GM19324 (cell line): ENCODE data around the gene CBR3.

Experiments
- ATAC-seq: cut with Tn5 transposase; IDR thresholded peaks from one replicate; pipeline ENCODE4 v1.9.1; 2021; ENCODE audit warnings: mild to moderate bottlenecking, moderate library complexity; ENCODE audit not compliant: unreplicated experiment, low FRiP score

The CBR3 gene

DNA sequence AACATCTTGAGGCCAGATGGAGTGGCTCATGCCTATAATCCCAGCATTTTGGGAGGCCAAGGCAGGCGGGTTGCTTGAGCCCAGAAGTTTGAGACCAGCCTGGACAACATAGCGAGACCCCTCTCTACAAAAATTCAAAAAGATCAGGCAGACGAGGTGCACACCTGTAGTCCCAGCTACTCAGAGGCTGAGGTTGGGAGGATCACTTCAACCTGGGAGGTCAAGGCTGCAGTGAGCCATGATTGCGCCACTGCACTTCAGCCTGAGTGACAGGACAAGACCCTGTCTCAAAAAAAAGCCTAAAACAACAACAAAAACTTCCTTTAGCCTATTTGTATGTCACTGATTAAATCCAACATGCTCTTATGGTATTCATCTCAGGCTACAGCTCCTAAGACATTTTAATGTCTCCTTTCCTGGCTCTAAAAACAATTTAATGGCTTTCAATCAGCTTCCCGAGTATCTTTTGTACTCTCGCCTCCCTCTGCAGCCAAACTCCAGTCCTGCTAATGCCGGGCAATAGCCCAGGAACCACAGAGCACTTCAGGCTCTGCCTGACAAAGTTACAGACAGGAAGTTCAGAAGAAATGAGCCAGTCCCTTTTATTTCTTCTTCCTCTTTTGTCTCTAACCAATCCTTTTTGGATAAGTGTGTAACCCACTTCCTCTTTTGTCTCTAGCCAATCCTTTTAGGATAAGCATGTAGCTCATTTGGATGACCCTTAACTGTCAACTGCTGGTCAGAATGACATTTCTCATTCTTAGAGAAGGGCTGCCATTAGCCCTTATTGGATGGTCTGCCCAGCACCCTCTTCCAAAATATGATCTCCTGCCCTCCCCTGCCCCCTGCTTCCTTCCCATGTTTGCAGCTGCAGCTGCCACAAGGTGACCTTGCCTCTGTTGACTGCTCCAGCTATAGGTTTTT, 15.2 kb downstream of the CBR3 start:
- ATAC-seq: peak; percentile 51

- ATAC-seq: no peak
These were observed 20.9 kb downstream of the CBR3 start for GRCh38 chr21:36155603-36156338.

DNA sequence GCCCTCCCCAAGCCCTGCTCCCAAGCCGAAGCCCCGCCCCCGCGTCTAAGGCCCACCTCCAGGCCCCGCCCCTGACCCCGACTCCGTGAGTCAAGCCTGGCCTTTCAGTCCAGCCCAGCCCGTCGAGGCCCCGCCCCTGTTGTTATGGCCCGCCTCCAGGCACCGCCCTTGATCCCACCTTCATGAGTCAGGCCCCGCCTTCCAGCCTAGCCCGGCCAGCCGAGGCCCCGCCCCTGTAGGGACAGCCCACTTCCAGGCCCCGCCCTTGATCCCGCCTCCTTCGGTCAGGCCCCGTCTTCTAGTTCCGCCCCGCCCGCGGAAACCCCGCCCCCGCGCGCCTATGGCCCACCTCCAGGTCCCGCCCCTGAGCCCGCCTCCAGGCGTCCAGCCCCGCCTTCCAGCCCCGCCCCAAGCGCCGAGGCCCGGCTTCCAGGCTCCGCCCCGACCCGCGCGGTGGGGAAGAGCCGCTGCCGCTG, 21.5 kb downstream of the CBR3 start:
- ATAC-seq: peak; percentile 93

- peak; percentile 33 for ATAC-seq
These were observed 22.2 kb downstream of the CBR3 start, which contains the start of gene DOP1B for GRCh38 chr21:36156815-36157670. TSS of gene DOP1B (plus strand) at chr21:36156824. CDS start at chr21:36164734, 7,910 bp downstream.

- ATAC-seq: no peak
These were observed 24.6 kb downstream of the CBR3 start for GRCh38 chr21:36159356-36159921.

DNA sequence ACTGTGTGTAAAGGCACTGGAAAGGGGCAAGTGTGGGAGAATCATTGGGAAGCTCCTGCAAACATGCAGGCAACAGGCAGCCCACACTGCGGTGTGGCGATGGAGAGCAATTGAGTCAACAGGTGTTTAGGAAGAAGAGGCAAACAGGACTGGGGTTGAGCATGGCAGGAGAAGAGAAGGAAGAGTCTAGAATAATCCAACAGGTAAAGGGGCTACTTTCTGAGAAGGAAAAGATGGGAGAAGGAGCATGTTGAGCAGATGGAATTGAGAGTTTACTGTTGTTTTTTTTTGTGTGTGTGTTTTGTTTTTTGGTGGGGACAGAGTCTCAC, 25.9 kb downstream of the CBR3 start:
- ATAC-seq: no peak

- no peak for ATAC-seq
These were observed 27.8 kb downstream of the CBR3 start for GRCh38 chr21:36162631-36163030.

DNA sequence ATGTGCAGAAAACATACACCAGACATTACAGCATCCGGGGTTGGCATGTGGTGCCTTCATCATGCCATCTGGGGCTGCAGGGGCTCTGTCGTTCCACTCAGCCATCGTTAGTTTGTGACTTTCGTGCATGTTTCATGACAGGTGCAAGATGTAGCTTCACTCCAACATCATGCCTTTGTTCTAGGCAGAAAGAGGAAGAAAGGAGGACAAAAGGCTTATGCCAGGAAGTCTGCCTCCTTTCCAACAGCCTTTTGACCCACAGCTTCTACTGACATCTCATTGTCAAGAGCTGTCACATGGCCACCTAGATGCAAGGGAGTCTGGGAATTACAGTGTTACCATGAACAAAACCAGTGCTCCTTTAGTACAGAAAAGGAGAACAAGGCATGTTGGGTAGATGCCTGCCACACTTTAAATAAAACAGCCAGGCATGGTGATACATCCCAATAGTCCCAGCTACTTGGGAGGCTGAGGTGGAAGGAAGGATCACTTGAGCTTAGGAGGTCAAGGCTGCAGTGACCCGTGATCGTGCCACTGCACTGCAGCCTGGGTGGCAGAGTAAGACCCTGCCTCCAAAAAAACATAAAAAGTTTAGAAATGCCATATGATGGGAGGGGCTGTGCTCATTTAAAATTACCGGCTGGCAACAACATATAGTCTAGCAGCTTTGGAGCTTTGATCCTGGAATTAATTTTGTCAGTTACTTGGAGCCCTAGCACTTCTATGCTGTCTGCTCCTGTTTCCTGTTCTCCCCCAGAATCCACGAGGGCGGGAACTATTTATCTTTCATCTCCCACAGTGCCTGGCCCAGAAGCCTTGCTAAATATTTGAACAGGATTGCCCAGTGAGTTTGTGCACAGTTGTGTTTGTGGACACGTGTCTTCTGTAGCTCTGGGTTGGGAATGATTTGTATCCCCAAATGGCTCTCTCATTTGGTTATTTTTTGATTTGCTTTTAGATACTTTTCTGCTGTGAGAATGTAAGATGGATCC, 29.2 kb downstream of the CBR3 start:
- ATAC-seq: no peak

GRCh38 chr21:36165356-36165755, 30.5 kb downstream of the CBR3 start:
- no peak for ATAC-seq

DNA sequence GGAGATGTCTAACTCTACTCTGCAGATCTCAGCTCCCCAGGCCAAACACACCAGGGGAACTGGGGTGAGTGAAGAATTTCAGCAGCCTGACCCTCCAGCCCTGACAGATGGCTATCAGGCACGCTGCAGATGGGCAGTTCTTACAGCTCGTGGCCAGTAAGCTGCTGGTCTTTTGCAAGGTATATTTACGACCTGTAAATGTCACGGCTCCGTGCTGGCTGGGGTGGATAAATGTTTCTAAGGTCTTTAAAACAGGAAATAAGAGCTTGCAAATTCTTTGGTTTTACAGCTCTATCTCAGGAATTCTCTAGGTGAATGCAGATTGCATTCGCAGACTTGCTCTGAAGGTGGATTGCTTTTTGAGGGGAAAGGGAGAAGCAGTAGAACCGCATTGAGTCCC, 31.8 kb downstream of the CBR3 start:
- no peak for ATAC-seq

DNA sequence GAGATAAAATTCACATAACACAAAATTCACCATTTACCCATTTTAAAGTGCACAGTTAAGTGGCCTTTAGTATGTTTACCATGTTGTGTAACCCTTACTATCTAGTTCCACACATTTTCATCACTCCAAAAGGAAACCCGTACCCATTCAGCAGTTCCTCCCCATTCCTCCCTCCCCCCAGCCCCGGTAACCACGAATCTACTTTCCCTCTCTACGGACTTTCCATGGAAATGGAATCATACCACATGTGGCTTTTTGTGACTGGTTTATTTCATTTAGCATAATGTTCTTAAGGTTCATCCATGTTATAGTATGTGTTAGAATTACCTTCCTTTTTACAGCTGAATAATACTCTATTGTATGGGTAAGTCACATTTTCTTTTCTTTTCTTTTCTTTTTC, 32.7 kb downstream of the CBR3 start:
- ATAC-seq: no peak

- ATAC-seq: no peak
These were observed 34.7 kb downstream of the CBR3 start for GRCh38 chr21:36169470-36170128.

DNA sequence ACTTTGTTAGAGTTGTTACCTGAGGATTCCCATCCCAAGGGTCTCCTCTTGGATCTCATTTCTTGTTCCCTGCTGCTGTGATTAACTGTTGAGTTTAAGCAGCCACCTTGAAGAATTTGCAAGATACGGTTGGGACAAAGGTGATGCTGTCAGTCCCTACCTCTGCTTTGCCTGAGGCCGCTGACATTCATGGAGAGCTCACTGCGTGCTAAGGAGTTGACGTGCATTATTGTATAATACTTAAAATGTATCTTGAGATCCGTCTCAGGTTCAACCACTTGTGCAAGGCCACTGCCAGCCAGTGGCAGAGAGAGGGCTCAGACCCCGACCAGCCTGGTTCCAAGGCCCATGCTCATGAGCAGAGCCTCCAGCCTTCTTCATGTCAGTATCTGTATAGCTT, 35.9 kb downstream of the CBR3 start:
- no peak for ATAC-seq

DNA sequence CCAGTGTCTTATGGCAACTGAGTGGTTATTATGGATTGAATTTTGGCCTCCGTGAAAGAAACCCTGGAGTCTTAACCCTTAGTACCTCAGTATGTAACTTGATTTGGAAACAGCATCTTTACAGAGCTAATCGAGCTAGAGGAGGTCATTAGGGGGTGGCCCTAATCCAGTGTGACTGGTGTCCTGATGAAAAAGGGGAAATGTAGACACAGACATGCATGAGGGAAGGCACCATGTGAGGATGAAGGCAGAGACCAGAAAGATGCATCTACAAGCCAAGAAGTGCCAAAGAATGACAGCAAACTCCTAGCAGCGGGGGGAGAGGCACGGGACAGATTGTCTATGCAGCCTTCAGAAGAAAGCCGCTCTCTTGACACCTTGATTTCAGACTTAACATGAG, 36.5 kb downstream of the CBR3 start:
- ATAC-seq: no peak

- no peak for ATAC-seq
These were observed 37.0 kb downstream of the CBR3 start for GRCh38 chr21:36171741-36172331.

DNA sequence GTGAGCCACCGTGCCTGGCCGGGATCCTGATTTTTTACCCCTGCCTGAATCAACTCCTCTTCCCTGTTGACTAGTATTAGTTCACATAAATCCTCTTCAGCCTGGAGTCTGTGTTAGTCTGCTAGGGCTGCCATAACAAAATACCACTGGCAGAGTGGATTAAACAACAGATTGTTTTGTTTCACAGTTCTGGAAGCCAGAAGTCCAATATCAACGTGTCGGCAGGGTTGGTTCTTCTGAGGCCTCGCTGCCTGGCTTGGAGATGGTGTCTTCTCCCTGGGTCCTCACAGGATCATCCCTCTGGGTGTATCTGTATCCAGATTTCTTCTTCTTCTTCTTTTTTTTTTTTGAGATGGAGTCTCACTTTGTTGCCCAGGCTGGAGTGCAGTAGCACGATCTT, 39.9 kb downstream of the CBR3 start:
- ATAC-seq: no peak

GRCh38 chr21:36175771-36176565, 41.1 kb downstream of the CBR3 start:
- ATAC-seq: no peak
